B cell (primary cell): Measurements from ENCODE around the gene AASDHPPT. TPM values are rescaled to one million over a fixed set of nuclear protein-coding genes. Genes with fewer than 3 reads are reported as not detected.
A peak's percentile ranks its signal among the peaks of the same experiment; 100 is the strongest.

Experiments
- ATAC-seq: fragments of 200-7000 bp; cut with Tn5 transposase; one replicate; pipeline ENCODE4 v1.10.0; 2021; ENCODE audit warnings: low read depth, mild to moderate bottlenecking, moderate number of reproducible peaks, moderate library complexity
- CTCF ChIA-PET: fragments of 350-600 bp; sonication (Branson Sonifier 250); formaldehyde crosslinking; loops from one replicate; lab custom pipeline; 2021; ENCODE audit warnings: antibody characterized with exemption, inconsistent platforms; lab: Charles Lee
- POLR2A ChIA-PET: fragments of 350-600 bp; sonication (Branson Sonifier 250); formaldehyde crosslinking; loops from one replicate; lab custom pipeline; 2021; ENCODE audit warnings: antibody characterized with exemption; lab: Charles Lee
- DNase-seq: peaks from one replicate; pipeline ENCODE4 v3.0.0; 2013
- H2AFZ ChIP-seq: 2 replicates; pipeline ENCODE4 v1.6.1; 2012; ENCODE audit warnings: mild to moderate bottlenecking, low read depth, low read length; ENCODE audit not compliant: insufficient read depth, poor library complexity, severe bottlenecking
- H3K27ac ChIP-seq, 2 donors: 1 replicate in 1 of 2; 2 replicates in 1 of 2; pipeline ENCODE4 v1.5.1; 2012 to 2013; ENCODE audit warnings: low read length in 2 of 2, mild to moderate bottlenecking in 2 of 2, moderate library complexity in 1 of 2
- H3K27me3 ChIP-seq, 4 experiments: fragments of 200-600 bp in 1 of 4; sonication (generic) in 1 of 4; replicated peaks in 1 of 4; 1 replicate in 2 of 4; 2 replicates in 2 of 4; pipeline versions ENCODE4 v1.6.1 to v1.7.0; 2013 to 2016; ENCODE audit warnings: low read length in 3 of 4, mild to moderate bottlenecking in 2 of 4, mixed read lengths in 1 of 4, moderate library complexity in 1 of 4; ENCODE audit not compliant: insufficient read depth in 4 of 4, control insufficient read depth in 3 of 4; ENCODE audit errors: control extremely low read depth in 1 of 4
- H3K36me3 ChIP-seq, 2 experiments: replicated peaks in 1 of 2; 1 replicate in 1 of 2; 2 replicates in 1 of 2; pipeline versions ENCODE4 v1.6.1 to v1.7.1; 2013; ENCODE audit warnings: low read length in 1 of 2; ENCODE audit not compliant: insufficient read depth in 2 of 2, control insufficient read depth in 1 of 2; ENCODE audit errors: control extremely low read depth in 1 of 2, extremely low read depth in 1 of 2
- H3K4me1 ChIP-seq, 2 donors: fragments of 200-600 bp in 1 of 2; sonication (generic) in 1 of 2; 1 replicate in 1 of 2; 2 replicates in 1 of 2; pipeline versions ENCODE4 v1.5.1 to v1.6.1; 2013 to 2017; ENCODE audit warnings: low read length in 2 of 2; ENCODE audit not compliant: control insufficient read depth in 2 of 2, insufficient read depth in 2 of 2
- H3K4me2 ChIP-seq: replicated peaks from 2 replicates; pipeline ENCODE3; 2012; ENCODE audit warnings: mild to moderate bottlenecking, low read depth, low read length; ENCODE audit not compliant: poor library complexity, severe bottlenecking
- H3K4me3 ChIP-seq, 5 experiments: fragments of 200-600 bp in 1 of 5; sonication (generic) in 1 of 5; 1 replicate in 3 of 5; 2 replicates in 2 of 5; pipeline versions ENCODE4 v1.5.1 to v1.7.0; 2011 to 2016; ENCODE audit warnings: low read length in 4 of 5, mild to moderate bottlenecking in 4 of 5, low read depth in 2 of 5, control low read depth in 1 of 5, moderate library complexity in 1 of 5; ENCODE audit not compliant: insufficient read depth in 1 of 5; ENCODE audit errors: control extremely low read depth in 1 of 5, extremely low read depth in 1 of 5
- H3K79me2 ChIP-seq: fragments of 200-600 bp; sonication (generic); one replicate; pipeline ENCODE4 v1.6.0; 2016; ENCODE audit warnings: low read length; ENCODE audit not compliant: control insufficient read depth, insufficient read depth
- H3K9ac ChIP-seq: fragments of 200-600 bp; sonication (generic); 2 replicates; pipeline ENCODE4 v1.6.1; 2017; ENCODE audit warnings: mild to moderate bottlenecking, low read length, moderate library complexity
- H3K9me3 ChIP-seq, 3 donors: one replicate each; pipeline versions ENCODE4 v1.6.1 to v1.7.1; 2013; ENCODE audit warnings: low read length in 2 of 3; ENCODE audit not compliant: control insufficient read depth in 2 of 3, insufficient read depth in 1 of 3; ENCODE audit errors: control extremely low read depth in 1 of 3
- H4K20me1 ChIP-seq: 2 replicates; pipeline ENCODE4 v1.6.0; 2012; ENCODE audit warnings: mild to moderate bottlenecking, low read length; ENCODE audit not compliant: insufficient read depth, control insufficient read depth, poor library complexity, severe bottlenecking
- H3K27ac Mint-ChIP-seq: one replicate; pipeline ENCODE4 v1.8.0; 2021; ENCODE audit warnings: mixed read lengths
- H3K27me3 Mint-ChIP-seq: one replicate; pipeline ENCODE4 v1.8.0; 2021; ENCODE audit warnings: mixed read lengths
- H3K4me1 Mint-ChIP-seq: one replicate; pipeline ENCODE4 v1.8.0; 2021; ENCODE audit warnings: mixed read lengths
- H3K4me3 Mint-ChIP-seq: one replicate; pipeline ENCODE4 v1.8.0; 2021; ENCODE audit warnings: mixed read lengths
- H3K9me3 Mint-ChIP-seq: one replicate; pipeline ENCODE4 v1.8.0; 2022; ENCODE audit warnings: mixed read lengths; ENCODE audit not compliant: insufficient read depth
- CTCF ChIP-seq: fragments of 200-600 bp; IDR thresholded peaks from one replicate; pipeline ENCODE4 v1.8.0; 2022; ENCODE audit warnings: antibody characterized with exemption, mild to moderate bottlenecking
- EZH2 ChIP-seq: IDR thresholded peaks from 2 replicates; pipeline ENCODE4 v1.6.1; 2012; ENCODE audit warnings: borderline replicate concordance, low read depth, mild to moderate bottlenecking, moderate library complexity, low read length; ENCODE audit not compliant: insufficient read depth, poor library complexity, severe bottlenecking
- WGBS: methylation state at CpG from one replicate; pipeline ENCODE4 v1.1.5; 2013; ENCODE audit warnings: missing lambda C conversion rate; ENCODE audit not compliant: insufficient coverage; 5-methylcytosine and 5-hydroxymethylcytosine counted together
- intact Hi-C: fragments of 100-400 bp; cut with micrococcal nuclease; formaldehyde crosslinking; loops from one replicate; pipeline ENCODE4 v1.10.0; 2022
- polyA minus RNA-seq: library from RNA; depleted of rRNA, polyadenylated mRNA; stranded (reverse); fragments of >200 nt; gene quantifications from 2 replicates; pipeline ENCODE4 v1.2.3, GENCODE V29; 2012
- polyA plus RNA-seq: library from polyadenylated mRNA; depleted of rRNA; stranded (reverse); fragments of >200 nt; gene quantifications from 2 replicates; pipeline ENCODE4 v1.2.3, GENCODE V29; 2012
- total RNA-seq, 2 donors: library from RNA; stranded (reverse); fragments of 120-200 nt in 1 of 2; gene quantifications; 1 replicate in 1 of 2; 2 replicates in 1 of 2; pipeline versions ENCODE4 v1.2.3 to v1.2.4, GENCODE V29; 2013 to 2022

The AASDHPPT gene, protein sequence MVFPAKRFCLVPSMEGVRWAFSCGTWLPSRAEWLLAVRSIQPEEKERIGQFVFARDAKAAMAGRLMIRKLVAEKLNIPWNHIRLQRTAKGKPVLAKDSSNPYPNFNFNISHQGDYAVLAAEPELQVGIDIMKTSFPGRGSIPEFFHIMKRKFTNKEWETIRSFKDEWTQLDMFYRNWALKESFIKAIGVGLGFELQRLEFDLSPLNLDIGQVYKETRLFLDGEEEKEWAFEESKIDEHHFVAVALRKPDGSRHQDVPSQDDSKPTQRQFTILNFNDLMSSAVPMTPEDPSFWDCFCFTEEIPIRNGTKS
- total RNA-seq (25.5 and 26.5 TPM in 2 replicates), polyA plus RNA-seq (12.6 and 20.0 TPM in 2 replicates), polyA minus RNA-seq (14.7 and 23.8 TPM in 2 replicates)
- 48.2 TPM for total RNA-seq (2013)

DNA sequence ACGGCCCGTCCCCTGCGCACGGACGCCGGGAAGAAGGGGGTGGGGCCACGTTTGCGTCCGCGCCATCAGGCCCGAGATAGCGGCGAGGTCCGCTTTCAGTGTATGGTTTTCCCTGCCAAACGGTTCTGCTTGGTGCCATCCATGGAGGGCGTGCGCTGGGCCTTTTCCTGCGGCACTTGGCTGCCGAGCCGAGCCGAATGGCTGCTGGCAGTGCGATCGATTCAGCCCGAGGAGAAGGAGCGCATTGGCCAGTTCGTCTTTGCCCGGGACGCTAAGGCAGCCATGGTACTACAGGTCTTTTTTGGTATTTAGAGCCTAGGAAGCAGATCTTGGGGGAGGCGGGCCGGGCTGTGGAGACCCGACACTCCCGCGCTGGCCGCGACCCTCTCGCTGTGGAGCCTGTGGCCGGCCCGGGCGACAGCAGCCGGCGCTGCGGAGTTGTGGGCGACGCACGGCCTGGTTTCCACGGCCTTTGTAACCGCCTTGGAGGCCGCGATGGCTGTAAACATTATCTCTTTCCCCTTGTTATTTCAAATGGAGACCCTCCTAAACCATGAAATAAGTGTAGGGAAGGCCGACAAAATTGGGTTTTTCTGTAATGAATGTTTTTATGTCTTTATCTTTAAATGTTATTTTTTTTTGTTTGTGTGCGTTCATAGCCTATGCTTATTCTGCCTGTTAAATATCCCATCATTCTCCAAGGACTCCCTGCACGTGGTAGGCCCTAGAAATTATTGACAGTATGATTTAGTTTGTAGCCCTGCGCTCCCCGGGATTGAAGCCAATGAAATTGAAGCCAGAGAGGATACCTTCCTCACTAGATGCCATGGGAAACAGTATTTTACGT lies at the start of gene AASDHPPT:
TSS of gene AASDHPPT (plus strand) at position 54 of the 847 bp plus-strand sequence. CDS start at position 103, 49 bp downstream.
- intact Hi-C loops: loop anchor here (1.0 to 5.0 kb wide), 4 partner anchors 56 to 1781 kb away; partner anchors contain the start of genes CASP1, CWF19L2, MSANTD4 and SLC35F2
- H3K79me2 ChIP-seq: peaks cover 78% of the 10 kb centered on the region

More for the DNA sequence above, at the start of gene AASDHPPT:
- Mint-ChIP-seq H3K27ac (peak within 1 kb of the TSS; percentile 99), H3K4me3 (peak within 1 kb of the TSS; percentile 100), H3K4me1 (peaks cover 50% of the 10 kb centered on the region), H3K27me3 (no peaks in the 10 kb centered on the region), H3K9me3 (no peaks in the 10 kb centered on the region)
- no peak for TF ChIP-seq EZH2
- TF ChIP-seq CTCF: no peak
- H3K4me3 ChIP-seq: peak within 1 kb of the TSS; percentile 72 to 96 (median 77)
- ChIA-PET POLR2A (interaction anchor here (0.6 kb wide), 1 partner anchor 1119 kb away, joined by 4 read pairs; no protein-coding TSS in a partner anchor), CTCF (interaction anchor here (0.6 to 2.9 kb wide), 7 partner anchors 9 to 1324 kb away, joined by 3 to 10 read pairs (median 4); no protein-coding TSS in a partner anchor)
- DNase-seq (no peak), ATAC-seq (peak; percentile 2)
- peaks cover 6% of the 10 kb centered on the region for H4K20me1 ChIP-seq
- peaks cover 12 to 23% of the 10 kb centered on the region in 2 donors for H3K4me1 ChIP-seq
- peak within 1 kb of the TSS; percentile 83 for H3K4me2 ChIP-seq
- H3K27me3 ChIP-seq: no peaks in the 10 kb centered on the region
- H3K36me3 ChIP-seq: peaks cover 7 to 30% of the 10 kb centered on the region in 2 experiments
- no peaks in the 10 kb centered on the region for H3K9me3 ChIP-seq
- WGBS: under 1% methylated on average over 42 of the region's 55 CpGs
- peak within 1 kb of the TSS; percentile 92 to 93 for H3K27ac ChIP-seq
- H3K9ac ChIP-seq: peak within 1 kb of the TSS; percentile 94
- peak within 1 kb of the TSS; percentile 88 for H2AFZ ChIP-seq
